Activated naive CD8-positive, alpha-beta T cell treated with anti-CD3 and anti-CD28 coated beads for 36 hours (primary cell): ENCODE measurements around the gene PALLD. TPM values are rescaled to one million over a fixed set of nuclear protein-coding genes. Genes with fewer than 3 reads are reported as not detected.

Source experiments
- DNase-seq: peaks from one replicate; pipeline ENCODE4 v3.0.0; 2021
- H3K27ac Mint-ChIP-seq: one replicate; pipeline ENCODE4 v1.8.0; 2022; ENCODE audit warnings: mild to moderate bottlenecking, moderate library complexity, mixed read lengths
- H3K27me3 Mint-ChIP-seq: one replicate; pipeline ENCODE4 v1.8.0; 2022; ENCODE audit warnings: mild to moderate bottlenecking, mixed read lengths
- H3K36me3 Mint-ChIP-seq: one replicate; pipeline ENCODE4 v1.8.0; 2021; ENCODE audit warnings: mild to moderate bottlenecking, mixed read lengths
- H3K4me1 Mint-ChIP-seq: one replicate; pipeline ENCODE4 v1.8.0; 2021; ENCODE audit warnings: mixed read lengths
- H3K4me3 Mint-ChIP-seq: one replicate; pipeline ENCODE4 v1.8.0; 2022; ENCODE audit warnings: mild to moderate bottlenecking, moderate library complexity, mixed read lengths
- H3K9me3 Mint-ChIP-seq: one replicate; pipeline ENCODE4 v1.8.0; 2022; ENCODE audit warnings: mixed read lengths
- total RNA-seq, 2 experiments: library from RNA; stranded (reverse); gene quantifications; one replicate each; pipeline ENCODE4 v1.2.3, GENCODE V29; 2021

PALLD gene
- total RNA-seq, 2 experiments from 2014 or later = 0.41 to 0.94 TPM

GRCh38 chr4:168674866-168675265 is 178.0 kb downstream of the PALLD start:
- H3K4me3 Mint-ChIP-seq = no peak overlapping the region
- no peak for DNase-seq
- H3K27ac Mint-ChIP-seq = no peak overlapping the region
- H3K36me3 Mint-ChIP-seq = no peaks in the 10 kb centered on the region
- H3K27me3 Mint-ChIP-seq = no peaks in the 10 kb centered on the region
- H3K9me3 Mint-ChIP-seq = no peaks in the 10 kb centered on the region
- H3K4me1 Mint-ChIP-seq = no peaks in the 10 kb centered on the region

DNA sequence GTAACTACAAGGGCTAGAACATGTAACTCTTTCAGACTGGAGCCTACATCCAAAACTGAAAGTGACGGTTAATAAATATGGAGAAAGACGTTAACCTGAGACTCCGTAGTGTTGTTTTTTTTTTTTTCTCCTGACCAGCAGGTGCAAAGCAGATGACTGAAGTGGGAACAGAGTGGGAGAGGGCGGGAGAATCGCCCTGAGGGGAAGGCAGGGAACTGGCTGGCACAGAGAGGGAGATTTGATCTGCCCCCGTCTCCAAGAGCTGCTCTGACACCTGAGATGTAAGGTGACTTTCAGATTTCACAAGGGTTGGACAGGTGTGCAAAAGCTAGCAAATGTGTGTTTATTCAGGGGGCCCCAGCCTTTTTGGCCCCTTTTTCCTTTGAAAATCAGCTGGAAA is 180.2 kb downstream of the PALLD start:
- H3K27me3 Mint-ChIP-seq = no peaks in the 10 kb centered on the region
- H3K9me3 Mint-ChIP-seq = no peaks in the 10 kb centered on the region
- no peak overlapping the region for H3K27ac Mint-ChIP-seq
- no peaks in the 10 kb centered on the region for H3K36me3 Mint-ChIP-seq
- no peaks in the 10 kb centered on the region for H3K4me1 Mint-ChIP-seq
- H3K4me3 Mint-ChIP-seq = no peak overlapping the region
- no peak for DNase-seq

GRCh38 chr4:168677879-168678278 is 181.0 kb downstream of the PALLD start:
- Mint-ChIP-seq H3K4me1 (no peaks in the 10 kb centered on the region), H3K9me3 (no peaks in the 10 kb centered on the region), H3K27me3 (no peaks in the 10 kb centered on the region), H3K4me3 (no peak overlapping the region), H3K27ac (no peak overlapping the region), H3K36me3 (no peaks in the 10 kb centered on the region)
- DNase-seq = no peak

DNA sequence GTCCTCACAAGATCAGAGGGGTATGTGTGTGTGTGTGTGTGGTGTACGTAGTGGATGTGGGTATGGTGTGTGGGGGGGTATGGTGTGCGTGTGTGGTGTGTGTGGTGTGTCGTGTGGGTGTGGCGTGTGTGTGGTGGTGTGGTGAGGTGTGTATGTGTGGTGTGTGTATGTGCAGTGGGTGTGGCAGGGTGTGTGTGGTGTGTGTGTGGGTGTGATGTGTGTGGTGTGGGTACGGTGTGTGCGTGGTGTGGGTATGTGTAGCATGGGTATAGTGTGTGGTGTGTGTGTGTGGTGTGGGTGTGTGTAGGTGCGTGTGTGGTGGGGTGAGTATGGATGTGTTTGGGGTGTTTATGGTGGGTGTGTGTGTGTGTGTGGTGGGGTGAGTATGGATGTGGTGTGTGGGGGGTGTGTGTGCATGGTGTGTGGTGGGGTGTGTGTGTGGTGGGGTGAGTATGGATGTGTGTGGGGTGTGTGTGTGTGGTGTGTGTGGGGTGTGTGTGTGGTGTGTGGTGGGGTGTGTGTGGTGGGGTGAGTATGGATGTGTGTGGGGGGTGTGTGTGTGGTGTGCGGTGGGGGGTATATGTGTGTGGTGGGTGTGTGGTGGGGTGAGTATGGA is 182.0 kb downstream of the PALLD start:
- H3K4me1 Mint-ChIP-seq = no peaks in the 10 kb centered on the region
- H3K9me3 Mint-ChIP-seq = no peaks in the 10 kb centered on the region
- H3K27me3 Mint-ChIP-seq = no peaks in the 10 kb centered on the region
- DNase-seq = no peak
- no peaks in the 10 kb centered on the region for H3K36me3 Mint-ChIP-seq
- H3K4me3 Mint-ChIP-seq = no peak overlapping the region
- no peak overlapping the region for H3K27ac Mint-ChIP-seq

DNA sequence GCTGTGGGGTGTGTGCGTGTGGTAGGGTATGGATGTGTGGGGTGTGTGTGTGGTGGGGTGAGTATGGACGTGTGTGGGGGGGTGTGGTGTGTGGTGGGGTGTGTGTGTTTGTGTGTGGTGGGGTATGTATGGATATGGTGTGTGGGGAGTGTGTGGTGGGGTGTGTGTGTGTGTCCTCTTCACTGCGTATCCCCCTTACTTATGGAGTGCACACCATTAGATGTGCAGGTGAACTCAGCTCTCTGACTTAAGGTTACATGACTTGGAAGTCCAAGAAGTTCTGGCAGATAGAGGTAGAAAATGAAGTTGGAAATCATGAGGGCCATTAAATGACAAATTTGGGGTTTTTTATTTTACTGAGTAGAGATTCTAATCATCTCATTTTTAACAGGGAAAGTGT is 182.5 kb downstream of the PALLD start:
- Mint-ChIP-seq H3K9me3 (no peaks in the 10 kb centered on the region), H3K4me3 (no peak overlapping the region), H3K36me3 (no peaks in the 10 kb centered on the region), H3K27me3 (no peaks in the 10 kb centered on the region), H3K4me1 (no peaks in the 10 kb centered on the region), H3K27ac (no peak overlapping the region)
- no peak for DNase-seq

DNA sequence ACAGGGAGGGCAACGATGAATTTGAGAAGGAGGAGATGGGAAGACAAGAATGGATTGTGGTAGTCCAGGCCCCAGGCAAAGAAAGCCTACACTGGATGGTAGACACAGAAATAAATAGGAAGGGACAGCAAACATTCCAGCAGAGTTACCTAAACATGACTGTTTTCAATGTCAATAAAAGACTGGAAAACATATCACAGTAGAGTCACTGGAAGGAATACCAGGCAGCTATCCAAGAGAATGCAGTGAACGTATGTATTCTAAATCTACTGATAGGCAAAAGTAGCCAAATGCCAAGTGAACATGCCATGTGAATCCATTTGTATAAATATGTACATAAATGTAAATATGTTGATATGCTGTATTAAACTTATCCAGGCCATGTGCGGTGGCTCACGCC is 183.0 kb downstream of the PALLD start:
- no peaks in the 10 kb centered on the region for H3K4me1 Mint-ChIP-seq
- H3K27me3 Mint-ChIP-seq = no peaks in the 10 kb centered on the region
- no peak for DNase-seq
- H3K4me3 Mint-ChIP-seq = no peak overlapping the region
- no peaks in the 10 kb centered on the region for H3K9me3 Mint-ChIP-seq
- no peaks in the 10 kb centered on the region for H3K36me3 Mint-ChIP-seq
- no peak overlapping the region for H3K27ac Mint-ChIP-seq

DNA sequence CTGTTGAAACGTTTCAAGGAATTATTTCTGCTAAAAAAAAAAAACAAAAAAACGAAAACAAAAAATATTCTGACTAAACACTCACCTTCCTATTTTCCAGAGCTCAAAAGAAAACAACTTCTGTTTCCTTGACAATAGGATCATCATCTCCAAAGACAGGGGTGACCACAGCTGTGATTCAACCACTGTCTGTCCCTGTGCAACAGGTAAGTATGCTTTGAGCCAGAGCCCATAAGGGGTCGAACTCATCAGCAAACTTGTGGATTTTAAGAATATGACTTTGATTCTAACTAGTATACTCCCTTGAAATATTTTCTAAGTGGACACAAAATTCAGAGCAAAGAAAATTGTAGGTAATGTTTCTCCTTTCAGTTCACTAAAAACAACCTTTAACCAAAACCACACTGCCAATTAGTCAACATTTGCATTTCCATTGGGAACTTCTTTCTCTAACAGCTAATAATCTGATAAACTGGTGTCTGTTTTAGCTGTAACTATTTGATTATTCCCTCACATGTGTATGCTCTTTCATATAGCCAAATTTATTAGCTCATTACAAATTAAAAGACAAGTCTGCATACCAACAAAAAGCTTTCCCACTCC is 186.1 kb downstream of the PALLD start:
- Mint-ChIP-seq H3K9me3 (no peaks in the 10 kb centered on the region), H3K36me3 (no peaks in the 10 kb centered on the region), H3K27ac (no peak overlapping the region), H3K4me1 (no peaks in the 10 kb centered on the region), H3K4me3 (no peak overlapping the region), H3K27me3 (no peaks in the 10 kb centered on the region)
- no peak for DNase-seq

DNA sequence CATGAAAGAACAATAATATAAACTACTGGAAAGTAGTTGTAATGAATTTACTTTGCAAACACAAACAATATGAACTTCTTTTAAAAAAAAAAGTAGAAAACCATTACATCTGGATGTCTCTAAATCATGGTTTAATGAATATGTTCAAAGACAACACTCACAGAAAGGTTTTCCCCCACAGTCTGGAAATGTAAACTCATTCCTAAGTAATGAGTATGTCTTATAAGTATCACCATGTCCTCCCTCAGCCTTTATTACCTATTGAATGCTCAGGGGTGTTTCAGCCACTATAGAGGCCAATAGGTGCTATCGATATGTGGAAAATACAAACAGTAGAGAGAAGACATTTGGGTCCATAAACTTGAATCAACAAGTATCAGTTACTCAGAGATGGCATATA is 186.7 kb downstream of the PALLD start:
- no peak overlapping the region for H3K4me3 Mint-ChIP-seq
- H3K4me1 Mint-ChIP-seq = no peaks in the 10 kb centered on the region
- H3K36me3 Mint-ChIP-seq = no peaks in the 10 kb centered on the region
- no peaks in the 10 kb centered on the region for H3K27me3 Mint-ChIP-seq
- H3K9me3 Mint-ChIP-seq = no peaks in the 10 kb centered on the region
- no peak for DNase-seq
- no peak overlapping the region for H3K27ac Mint-ChIP-seq

- no peak for DNase-seq
- H3K27ac Mint-ChIP-seq = no peak overlapping the region
- H3K9me3 Mint-ChIP-seq = no peaks in the 10 kb centered on the region
- peaks cover 3% of the 10 kb centered on the region for H3K27me3 Mint-ChIP-seq
- no peaks in the 10 kb centered on the region for H3K36me3 Mint-ChIP-seq
- H3K4me1 Mint-ChIP-seq = no peaks in the 10 kb centered on the region
- no peak overlapping the region for H3K4me3 Mint-ChIP-seq
These were observed 188.4 kb downstream of the PALLD start for GRCh38 chr4:168685136-168685809.

- Mint-ChIP-seq H3K27me3 (peaks cover 11% of the 10 kb centered on the region), H3K9me3 (no peaks in the 10 kb centered on the region), H3K4me3 (no peak overlapping the region), H3K4me1 (no peaks in the 10 kb centered on the region), H3K27ac (no peak overlapping the region), H3K36me3 (no peaks in the 10 kb centered on the region)
- no peak for DNase-seq
These were observed 191.7 kb downstream of the PALLD start for GRCh38 chr4:168688584-168688983.

GRCh38 chr4:168689791-168690190 is 192.9 kb downstream of the PALLD start:
- no peak overlapping the region for H3K4me3 Mint-ChIP-seq
- no peaks in the 10 kb centered on the region for H3K9me3 Mint-ChIP-seq
- no peaks in the 10 kb centered on the region for H3K4me1 Mint-ChIP-seq
- no peaks in the 10 kb centered on the region for H3K36me3 Mint-ChIP-seq
- H3K27me3 Mint-ChIP-seq = peaks cover 11% of the 10 kb centered on the region
- DNase-seq = no peak
- H3K27ac Mint-ChIP-seq = no peak overlapping the region

DNA sequence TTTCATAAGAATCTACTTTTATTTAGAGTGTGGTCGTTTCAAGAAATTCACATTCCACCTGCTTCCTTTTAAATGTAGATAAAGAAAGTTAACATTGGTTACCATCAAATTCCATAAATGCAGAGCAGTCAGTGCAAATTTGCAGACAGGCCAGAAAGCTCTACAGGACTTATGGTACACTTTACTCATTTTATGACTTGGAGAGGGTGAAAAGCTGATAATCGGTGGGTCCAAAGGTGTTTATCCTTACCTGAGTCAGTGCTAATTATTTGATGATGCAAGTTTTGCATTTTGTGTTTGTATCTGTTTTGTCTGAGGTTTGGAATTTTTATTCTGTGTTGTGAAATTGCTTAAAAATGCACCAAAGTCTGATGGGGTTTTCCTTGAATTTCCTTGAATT is 193.3 kb downstream of the PALLD start:
- H3K9me3 Mint-ChIP-seq = no peaks in the 10 kb centered on the region
- DNase-seq = no peak
- no peak overlapping the region for H3K27ac Mint-ChIP-seq
- peaks cover 11% of the 10 kb centered on the region for H3K27me3 Mint-ChIP-seq
- no peaks in the 10 kb centered on the region for H3K36me3 Mint-ChIP-seq
- no peak overlapping the region for H3K4me3 Mint-ChIP-seq
- H3K4me1 Mint-ChIP-seq = no peaks in the 10 kb centered on the region

- H3K27me3 Mint-ChIP-seq = peaks cover 11% of the 10 kb centered on the region
- H3K4me1 Mint-ChIP-seq = no peaks in the 10 kb centered on the region
- DNase-seq = no peak
- no peaks in the 10 kb centered on the region for H3K36me3 Mint-ChIP-seq
- H3K9me3 Mint-ChIP-seq = no peaks in the 10 kb centered on the region
- H3K4me3 Mint-ChIP-seq = no peak overlapping the region
- no peak overlapping the region for H3K27ac Mint-ChIP-seq
These were observed 194.9 kb downstream of the PALLD start for GRCh38 chr4:168691631-168692369.

DNA sequence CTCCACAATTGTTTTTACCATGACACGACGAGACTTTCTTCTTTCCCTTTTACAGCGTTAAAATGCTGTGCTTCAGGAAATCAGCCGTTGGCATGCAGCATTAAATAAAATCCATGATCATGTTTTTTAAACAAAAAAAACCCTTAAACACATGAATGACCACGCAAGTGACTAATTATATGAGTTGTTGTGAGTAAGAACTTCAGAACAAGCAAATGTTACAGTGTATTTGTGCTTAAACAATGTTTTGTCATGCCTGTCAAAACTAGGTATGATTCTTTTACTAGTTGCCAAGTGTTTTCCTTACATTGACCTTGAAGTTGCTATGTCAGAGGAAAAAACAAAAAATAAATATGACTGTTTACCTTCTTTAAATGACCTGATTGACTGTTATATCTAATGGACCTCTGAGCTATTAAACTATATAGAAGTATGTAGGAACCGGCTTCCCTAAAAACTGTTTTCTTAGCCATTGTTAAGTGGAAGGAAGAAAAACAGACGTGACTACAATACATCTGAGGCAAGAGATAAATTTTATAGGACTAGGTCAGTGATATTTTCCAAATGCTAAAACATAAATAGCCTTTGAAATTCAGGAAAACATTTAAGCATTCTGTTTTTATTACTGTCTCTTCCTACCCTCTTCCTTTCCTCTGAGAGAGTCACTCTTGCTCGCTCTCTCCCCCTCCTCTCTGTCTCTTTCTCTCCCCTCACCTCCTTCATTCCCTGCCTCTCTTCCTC is 197.1 kb downstream of the PALLD start:
- H3K27me3 Mint-ChIP-seq = peaks cover 8% of the 10 kb centered on the region
- H3K36me3 Mint-ChIP-seq = no peaks in the 10 kb centered on the region
- no peak overlapping the region for H3K27ac Mint-ChIP-seq
- DNase-seq = no peak
- H3K4me1 Mint-ChIP-seq = no peaks in the 10 kb centered on the region
- H3K9me3 Mint-ChIP-seq = no peaks in the 10 kb centered on the region
- no peak overlapping the region for H3K4me3 Mint-ChIP-seq

DNA sequence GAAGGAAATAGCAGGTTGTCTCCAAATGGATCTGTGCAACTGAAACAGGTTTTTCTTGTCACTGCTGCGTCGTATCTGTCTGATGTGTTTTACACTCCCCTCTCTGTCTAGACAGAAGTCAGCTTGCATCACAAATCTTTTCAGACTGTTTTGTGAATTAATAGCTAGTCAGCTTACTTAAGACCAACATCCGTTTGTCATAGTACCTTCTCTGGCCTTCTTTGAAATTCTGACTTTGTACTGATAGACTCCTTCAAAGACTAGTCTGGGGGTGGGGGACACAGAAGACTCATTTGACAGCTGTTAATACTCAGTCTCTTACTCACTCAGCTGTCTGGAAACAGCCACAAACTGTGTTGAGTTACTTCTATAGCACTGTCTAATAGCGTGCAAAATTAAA is 197.8 kb downstream of the PALLD start:
- Mint-ChIP-seq H3K9me3 (no peaks in the 10 kb centered on the region), H3K4me1 (no peaks in the 10 kb centered on the region)

More for the DNA sequence above, 197.8 kb downstream of the PALLD start:
- H3K27ac Mint-ChIP-seq = no peak overlapping the region
- peaks cover 8% of the 10 kb centered on the region for H3K27me3 Mint-ChIP-seq
- H3K4me3 Mint-ChIP-seq = no peak overlapping the region
- no peak for DNase-seq
- no peaks in the 10 kb centered on the region for H3K36me3 Mint-ChIP-seq
